Cardiac fibroblast (primary cell): Measurements from ENCODE around the gene FBXW4.

Source experiments
- DNase-seq, 2 donors: peaks; one replicate each; pipeline versions ENCODE4 v3.0.0 to v3.0.0-alpha.2; 2010; ENCODE audit warnings: low read depth in 2 of 2
- H3K4me3 ChIP-seq, 2 donors: replicated peaks in 1 of 2; 1 replicate in 1 of 2; 2 replicates in 1 of 2; pipeline ENCODE4 v1.5.1; 2011; ENCODE audit warnings: low read depth in 2 of 2, low read length in 2 of 2, mild to moderate bottlenecking in 2 of 2, moderate library complexity in 1 of 2
- CTCF ChIP-seq: IDR thresholded peaks from one replicate; pipeline ENCODE4 v1.5.1; 2011; ENCODE audit warnings: low read depth, mild to moderate bottlenecking, low read length, inconsistent platforms

Gene FBXW4

GRCh38 chr10:101611096-101611905 is 83.7 kb downstream of the FBXW4 start:
- no peak for TF ChIP-seq CTCF
- peak; percentile 18 to 36 for DNase-seq
- no peak overlapping the region for H3K4me3 ChIP-seq

GRCh38 chr10:101609481-101609880 is 85.5 kb downstream of the FBXW4 start:
- TF ChIP-seq CTCF, result no peak
- no peak overlapping the region for H3K4me3 ChIP-seq
- peak; percentile 10 to 16 for DNase-seq

GRCh38 chr10:101607124-101607523 is 87.8 kb downstream of the FBXW4 start:
- no peak for DNase-seq
- no peak for TF ChIP-seq CTCF
- H3K4me3 ChIP-seq, result no peak overlapping the region

- DNase-seq, result peak; percentile 76 to 80
- peak; percentile 97 for TF ChIP-seq CTCF
- no peak overlapping the region for H3K4me3 ChIP-seq
These were observed 92.1 kb downstream of the FBXW4 start for GRCh38 chr10:101602761-101603398.

GRCh38 chr10:101601541-101601940 is 93.4 kb downstream of the FBXW4 start:
- TF ChIP-seq CTCF, result no peak
- no peak overlapping the region for H3K4me3 ChIP-seq
- DNase-seq, result no peak

GRCh38 chr10:101597091-101597900 is 97.7 kb downstream of the FBXW4 start:
- DNase-seq, result no peak
- TF ChIP-seq CTCF, result no peak
- H3K4me3 ChIP-seq, result no peak overlapping the region
